PC-9 (cell line): ENCODE results near the gene BTG4. TPM values are rescaled to one million over a fixed set of nuclear protein-coding genes. Genes with fewer than 3 reads are reported as not detected.

Experiments used
- BruUV-seq: library from RNA; stranded (reverse); fragments of 400-500 nt; replicated peaks from 2 replicates; lab custom pipeline; 2021; lab: Mats Ljungman, UMichigan
- CTCF ChIA-PET: fragments of 300-600 bp; sonication (Branson Sonifier 250); formaldehyde crosslinking; loops from one replicate; lab custom pipeline; 2022; ENCODE audit warnings: antibody characterized with exemption; lab: Charles Lee
- POLR2A ChIA-PET: fragments of 300-600 bp; sonication (Branson Sonifier 250); formaldehyde crosslinking; loops from one replicate; lab custom pipeline; 2022; ENCODE audit warnings: antibody characterized with exemption; ENCODE audit not compliant: unreplicated experiment; lab: Charles Lee
- DNase-seq, 2 experiments: peaks; one replicate each; pipeline versions ENCODE4 v3.0.0 to v3.0.0-alpha.2; 2015 to 2022; ENCODE audit warnings: mixed read lengths in 1 of 2
- H2AFZ ChIP-seq: fragments of 200-600 bp; sonication (generic); 2 replicates; pipeline ENCODE4 v1.8.1; 2017; ENCODE audit warnings: antibody characterized with exemption
- H3F3A ChIP-seq: fragments of 200-600 bp; sonication (generic); 2 replicates; pipeline ENCODE4 v1.8.1; 2017; ENCODE audit warnings: antibody characterized with exemption, mild to moderate bottlenecking, low read depth; ENCODE audit not compliant: insufficient read depth
- H3K27ac ChIP-seq: fragments of 200-600 bp; sonication (generic); 2 replicates; pipeline ENCODE4 v1.6.1; 2016; ENCODE audit warnings: mixed run types
- H3K27me3 ChIP-seq: fragments of 200-600 bp; sonication (generic); 2 replicates; pipeline ENCODE4 v1.6.1; 2016; ENCODE audit warnings: low read depth, mixed run types; ENCODE audit not compliant: insufficient read depth
- H3K36me3 ChIP-seq: fragments of 200-600 bp; sonication (generic); 2 replicates; pipeline ENCODE4 v1.6.1; 2016; ENCODE audit warnings: low read depth, mixed run types
- H3K4me1 ChIP-seq: fragments of 200-600 bp; sonication (generic); replicated peaks from 2 replicates; pipeline ENCODE4 v1.6.1; 2016; ENCODE audit warnings: mixed run types; ENCODE audit not compliant: insufficient read depth
- H3K4me2 ChIP-seq: fragments of 200-600 bp; sonication (generic); 2 replicates; pipeline ENCODE4 v1.6.1; 2017; ENCODE audit warnings: mixed run types
- H3K4me3 ChIP-seq: fragments of 200-600 bp; sonication (generic); 2 replicates; pipeline ENCODE4 v1.6.1; 2016; ENCODE audit warnings: mixed run types
- H3K79me2 ChIP-seq: fragments of 200-600 bp; sonication (generic); 2 replicates; pipeline ENCODE4 v1.6.1; 2017; ENCODE audit warnings: low read depth, mixed run types
- H3K9me2 ChIP-seq: fragments of 200-600 bp; sonication (generic); 2 replicates; pipeline ENCODE4 v1.8.1; 2017; ENCODE audit warnings: mild to moderate bottlenecking; ENCODE audit not compliant: insufficient read depth
- H3K9me3 ChIP-seq: fragments of 200-600 bp; sonication (generic); 2 replicates; pipeline ENCODE4 v1.8.1; 2016; ENCODE audit warnings: low read depth; ENCODE audit not compliant: insufficient read depth
- H4K20me1 ChIP-seq: fragments of 200-600 bp; sonication (generic); 2 replicates; pipeline ENCODE4 v1.8.1; 2017; ENCODE audit not compliant: insufficient read depth
- EZH2 ChIP-seq: fragments of 200-600 bp; sonication (generic); IDR thresholded peaks from 2 replicates; pipeline ENCODE4 v1.8.0; 2017; ENCODE audit warnings: antibody characterized with exemption, low read depth
- intact Hi-C: fragments of 100-400 bp; cut with micrococcal nuclease; formaldehyde crosslinking; loops from one replicate; pipeline ENCODE4 v1.10.0; 2022; ENCODE audit not compliant: unreplicated experiment
- total RNA-seq: library from RNA; stranded (reverse); gene quantifications from 2 replicates; pipeline ENCODE4 v1.2.3, GENCODE V29; 2021
- TF ChIP-seq, protein P1 (sequence below): fragments of 200-600 bp; sonication (generic); conservative IDR thresholded peaks from 2 replicates; pipeline ENCODE4 v1.6.1; 2017; ENCODE audit warnings: mixed run types, antibody characterized with exemption, mild to moderate bottlenecking, moderate library complexity

BTG4 gene
- total RNA-seq, 1 experiment from 2014 or later: not detected

DNA sequence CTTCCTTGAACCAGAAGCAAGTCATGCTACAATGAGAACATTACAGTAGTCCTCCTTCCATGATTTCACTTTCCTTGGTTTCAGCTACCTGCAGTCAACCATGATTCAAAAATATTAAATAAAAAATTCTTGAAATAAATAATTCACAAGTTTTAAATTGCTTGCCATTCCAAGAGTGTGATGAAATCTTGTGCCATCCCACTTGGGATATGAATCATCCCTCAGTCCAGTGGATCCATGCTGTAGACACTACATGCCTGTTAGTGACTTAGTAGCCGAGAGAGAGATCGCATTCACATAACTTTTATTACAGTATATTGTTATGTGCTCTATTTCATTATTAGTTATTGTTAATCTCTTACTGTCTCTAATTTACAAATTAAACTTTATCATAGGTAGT lies 8.4 kb upstream of the BTG4 start:
- no peak for DNase-seq
- H4K20me1 ChIP-seq: no peaks in the 10 kb centered on the region
- no peak overlapping the region for H3K4me3 ChIP-seq
- POLR2A ChIA-PET: no interaction called here
- intact Hi-C loops: no loop called here
- no peak for TF ChIP-seq EZH2
- TF ChIP-seq, protein P1, sequence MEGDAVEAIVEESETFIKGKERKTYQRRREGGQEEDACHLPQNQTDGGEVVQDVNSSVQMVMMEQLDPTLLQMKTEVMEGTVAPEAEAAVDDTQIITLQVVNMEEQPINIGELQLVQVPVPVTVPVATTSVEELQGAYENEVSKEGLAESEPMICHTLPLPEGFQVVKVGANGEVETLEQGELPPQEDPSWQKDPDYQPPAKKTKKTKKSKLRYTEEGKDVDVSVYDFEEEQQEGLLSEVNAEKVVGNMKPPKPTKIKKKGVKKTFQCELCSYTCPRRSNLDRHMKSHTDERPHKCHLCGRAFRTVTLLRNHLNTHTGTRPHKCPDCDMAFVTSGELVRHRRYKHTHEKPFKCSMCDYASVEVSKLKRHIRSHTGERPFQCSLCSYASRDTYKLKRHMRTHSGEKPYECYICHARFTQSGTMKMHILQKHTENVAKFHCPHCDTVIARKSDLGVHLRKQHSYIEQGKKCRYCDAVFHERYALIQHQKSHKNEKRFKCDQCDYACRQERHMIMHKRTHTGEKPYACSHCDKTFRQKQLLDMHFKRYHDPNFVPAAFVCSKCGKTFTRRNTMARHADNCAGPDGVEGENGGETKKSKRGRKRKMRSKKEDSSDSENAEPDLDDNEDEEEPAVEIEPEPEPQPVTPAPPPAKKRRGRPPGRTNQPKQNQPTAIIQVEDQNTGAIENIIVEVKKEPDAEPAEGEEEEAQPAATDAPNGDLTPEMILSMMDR: no peak
- no peaks in the 10 kb centered on the region for H3K4me1 ChIP-seq
- H3K9me3 ChIP-seq: no peaks in the 10 kb centered on the region
- H3K9me2 ChIP-seq: 0 out of 2 replicates have a peak, but pooled peaks cover 11% of the 10 kb centered on the region
- H3K27me3 ChIP-seq: no peaks in the 10 kb centered on the region
- no peak overlapping the region for H3K4me2 ChIP-seq
- no peak overlapping the region for H3K27ac ChIP-seq
- CTCF ChIA-PET: interaction anchor here (0.6 kb wide), 1 partner anchor 8 kb away, joined by 9 read pairs; the partner anchor contains the start of gene BTG4
- H3F3A ChIP-seq: no peaks in the 10 kb centered on the region
- BruUV-seq: no TSS peak
- no peaks in the 10 kb centered on the region for H3K79me2 ChIP-seq
- no peak overlapping the region for H2AFZ ChIP-seq
- no peaks in the 10 kb centered on the region for H3K36me3 ChIP-seq

DNA sequence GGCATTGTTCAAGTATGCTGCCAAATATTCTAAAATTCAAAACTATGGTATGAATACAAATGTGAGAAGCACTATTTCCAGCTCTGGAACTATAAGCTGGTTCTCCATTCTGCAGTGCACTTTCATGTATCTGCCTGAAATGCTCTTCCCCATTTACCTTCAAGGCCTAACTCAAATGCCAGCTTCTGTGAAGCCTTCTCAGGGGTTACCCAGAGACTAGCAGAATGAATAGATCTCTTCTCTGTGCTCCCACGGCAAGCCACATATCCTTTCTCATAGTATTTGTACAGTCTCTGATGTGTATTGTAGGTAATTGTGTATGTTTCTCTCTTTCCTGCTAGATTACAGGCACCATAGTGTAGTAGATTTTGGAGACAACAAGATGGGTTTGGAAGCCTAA lies 6.5 kb upstream of the BTG4 start:
- H3K27ac ChIP-seq: no peak overlapping the region
- H3K4me1 ChIP-seq: no peaks in the 10 kb centered on the region
- H3K79me2 ChIP-seq: no peaks in the 10 kb centered on the region
- DNase-seq: no peak
- H3K4me3 ChIP-seq: no peak overlapping the region
- H3K9me3 ChIP-seq: no peaks in the 10 kb centered on the region
- H3F3A ChIP-seq: no peaks in the 10 kb centered on the region
- H3K27me3 ChIP-seq: no peaks in the 10 kb centered on the region
- ChIA-PET POLR2A (no interaction called here), CTCF (no interaction called here)
- intact Hi-C loops: no loop called here
- no peaks in the 10 kb centered on the region for H4K20me1 ChIP-seq
- no TSS peak for BruUV-seq
- H3K36me3 ChIP-seq: no peaks in the 10 kb centered on the region
- H2AFZ ChIP-seq: no peak overlapping the region; the same call in 1 of the 2 replicates
- TF ChIP-seq, protein P1: no peak
- no peak for TF ChIP-seq EZH2
- H3K4me2 ChIP-seq: no peak overlapping the region
- H3K9me2 ChIP-seq: 0 out of 2 replicates have a peak, but pooled peaks cover 11% of the 10 kb centered on the region

GRCh38 chr11:111515591-111515990 lies 3.4 kb upstream of the BTG4 start:
- H3K4me3 ChIP-seq: no peak overlapping the region
- H3K9me2 ChIP-seq: 0 out of 2 replicates have a peak, but pooled peaks cover 11% of the 10 kb centered on the region
- no peaks in the 10 kb centered on the region for H3K36me3 ChIP-seq
- 0 out of 2 replicates have a peak, but pooled peaks cover 5% of the 10 kb centered on the region for H3F3A ChIP-seq
- BruUV-seq: no TSS peak
- H3K79me2 ChIP-seq: no peaks in the 10 kb centered on the region
- ChIA-PET POLR2A (no interaction called here), CTCF (no interaction called here)
- no peak for TF ChIP-seq EZH2
- TF ChIP-seq, protein P1: no peak
- H3K4me1 ChIP-seq: no peaks in the 10 kb centered on the region
- H3K27ac ChIP-seq: no peak overlapping the region
- DNase-seq: no peak
- H3K27me3 ChIP-seq: no peaks in the 10 kb centered on the region
- H2AFZ ChIP-seq: no peak overlapping the region
- no peaks in the 10 kb centered on the region for H3K9me3 ChIP-seq
- no peak overlapping the region for H3K4me2 ChIP-seq
- intact Hi-C loops: no loop called here
- H4K20me1 ChIP-seq: no peaks in the 10 kb centered on the region
